NCI-H510A treated with DMSO at 0.1 percent for 48 hours (cell line): ENCODE measurements around the gene PLS1.
"Not testable (repeated sequence)": the region's sequence is repeated elsewhere in the genome, so short reads cannot be mapped to it uniquely, and the experiment has no call there.

ENCODE experiments used
- DNase-seq: peaks from one replicate; lab custom pipeline; 2025; lab: John Stamatoyannopoulos, UW

PLS1 gene, protein sequence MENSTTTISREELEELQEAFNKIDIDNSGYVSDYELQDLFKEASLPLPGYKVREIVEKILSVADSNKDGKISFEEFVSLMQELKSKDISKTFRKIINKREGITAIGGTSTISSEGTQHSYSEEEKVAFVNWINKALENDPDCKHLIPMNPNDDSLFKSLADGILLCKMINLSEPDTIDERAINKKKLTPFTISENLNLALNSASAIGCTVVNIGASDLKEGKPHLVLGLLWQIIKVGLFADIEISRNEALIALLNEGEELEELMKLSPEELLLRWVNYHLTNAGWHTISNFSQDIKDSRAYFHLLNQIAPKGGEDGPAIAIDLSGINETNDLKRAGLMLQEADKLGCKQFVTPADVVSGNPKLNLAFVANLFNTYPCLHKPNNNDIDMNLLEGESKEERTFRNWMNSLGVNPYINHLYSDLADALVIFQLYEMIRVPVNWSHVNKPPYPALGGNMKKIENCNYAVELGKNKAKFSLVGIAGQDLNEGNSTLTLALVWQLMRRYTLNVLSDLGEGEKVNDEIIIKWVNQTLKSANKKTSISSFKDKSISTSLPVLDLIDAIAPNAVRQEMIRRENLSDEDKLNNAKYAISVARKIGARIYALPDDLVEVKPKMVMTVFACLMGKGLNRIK

DNA sequence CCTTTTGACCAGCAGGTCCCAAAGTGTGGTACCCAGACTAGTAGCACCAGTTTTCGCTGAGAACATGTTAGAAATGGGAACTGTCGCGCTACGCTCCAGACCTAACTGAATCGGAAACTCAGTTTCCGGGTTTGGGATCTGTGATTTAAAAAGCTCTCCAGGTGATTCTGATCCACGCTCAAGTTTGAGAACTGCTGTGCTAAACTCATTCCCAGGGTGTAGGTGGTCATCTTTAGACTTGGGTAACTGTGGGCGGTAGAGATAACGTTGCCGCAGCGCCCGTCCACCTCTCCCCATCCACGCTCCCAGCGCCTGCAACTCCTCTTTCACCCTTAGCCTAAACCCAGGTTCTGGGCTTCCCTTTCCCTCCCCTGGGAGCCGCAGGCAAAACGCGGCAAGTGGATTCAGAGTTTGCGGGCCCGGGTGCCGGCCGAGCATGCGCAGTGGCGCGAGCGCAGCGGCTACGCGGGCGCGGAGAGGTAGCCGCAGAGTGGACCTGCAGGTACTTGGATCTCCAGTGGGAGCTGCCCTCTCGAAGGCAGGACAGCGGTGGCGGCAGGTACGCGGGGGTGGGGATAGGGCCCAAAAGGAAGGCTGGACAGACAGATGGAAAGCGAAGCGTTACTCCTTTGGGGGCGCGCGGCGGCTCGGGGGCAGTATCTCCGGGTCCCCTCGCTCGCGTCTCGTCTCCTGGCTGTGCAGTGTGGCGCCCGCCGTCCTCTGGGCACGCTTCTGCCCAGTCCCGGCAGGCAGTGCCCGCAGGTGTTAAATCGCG is at the start of gene PLS1:
PLS1 (plus strand) TSS at position 443 of the 775 bp plus-strand sequence. CDS start 67,845 bp downstream, outside the sequence.
- peak; percentile 73 for DNase-seq

DNA sequence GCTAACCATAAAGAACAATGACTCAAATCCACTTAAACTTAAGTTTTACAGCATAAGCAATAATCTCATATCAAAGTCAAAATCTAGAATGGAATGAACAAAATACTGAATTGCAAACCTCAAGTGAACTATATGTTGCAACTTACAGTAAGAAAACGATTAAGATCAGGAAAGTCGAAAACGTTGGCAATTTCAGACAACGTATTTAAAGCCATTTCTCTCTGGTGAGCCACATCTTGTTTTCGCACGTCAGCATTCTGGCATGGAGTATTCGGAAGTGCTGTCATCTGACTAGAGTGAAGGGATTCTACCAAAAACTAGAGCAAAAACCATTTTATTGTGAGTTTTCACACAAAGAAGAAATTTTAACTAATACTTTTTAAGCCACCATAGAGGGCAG is 46.2 kb upstream of the PLS1 start:
- no peak for DNase-seq

DNA sequence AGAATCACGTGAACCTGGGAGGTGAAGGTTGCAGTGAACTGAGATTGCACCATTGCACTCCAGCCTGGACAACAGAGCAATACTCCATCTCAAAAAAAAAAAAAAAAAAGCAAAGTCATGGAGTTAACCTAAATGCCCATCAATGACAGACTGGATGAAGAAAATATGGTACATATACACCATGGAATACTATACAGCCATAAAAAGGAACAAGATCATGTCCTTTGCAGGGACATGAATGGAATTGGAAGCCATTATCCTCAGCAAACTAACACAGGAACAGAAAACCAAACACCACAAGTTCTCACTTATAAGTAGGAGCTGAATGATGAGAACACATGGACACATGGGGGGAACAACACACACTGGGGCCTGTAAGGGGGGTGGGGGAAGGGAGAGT is 43.6 kb upstream of the PLS1 start:
- not testable (repeated sequence) for DNase-seq

DNA sequence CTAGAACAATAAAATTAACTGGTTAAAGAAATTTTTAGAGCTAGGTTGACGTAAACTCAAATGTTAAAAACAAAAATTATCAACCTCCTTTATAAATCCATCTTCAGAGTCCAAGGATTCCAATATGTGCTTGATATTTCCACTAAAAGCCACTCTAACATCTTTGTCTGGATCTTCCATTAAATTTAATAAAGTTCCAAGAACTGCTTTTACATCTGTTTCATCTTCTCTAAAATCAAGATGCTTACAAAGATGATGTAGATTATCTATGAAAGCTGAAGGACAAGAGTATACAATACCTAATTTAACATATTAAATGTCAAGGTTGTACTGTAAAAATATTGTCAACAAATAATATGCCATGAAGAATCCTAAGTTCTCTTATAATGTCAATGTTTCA is 42.5 kb upstream of the PLS1 start:
- DNase-seq: no peak

DNA sequence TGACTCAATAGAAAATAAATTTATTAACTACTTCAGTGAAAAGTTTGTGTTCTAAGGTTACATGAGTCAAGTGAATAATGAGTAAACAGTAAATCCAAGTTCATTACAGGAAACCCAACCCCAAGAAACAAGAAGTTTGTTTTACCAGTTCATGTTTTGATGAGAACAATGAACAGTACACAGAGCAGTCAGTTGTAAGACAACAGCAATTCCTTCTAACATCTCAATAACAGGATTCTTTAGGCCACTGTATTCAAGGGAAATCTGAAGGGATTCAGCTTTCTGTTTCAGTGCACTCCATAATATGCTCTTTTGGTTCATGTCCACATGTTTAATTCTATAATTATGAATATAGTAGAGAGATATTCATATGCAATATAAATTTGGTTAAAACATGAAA is 36.1 kb upstream of the PLS1 start:
- no peak for DNase-seq

DNA sequence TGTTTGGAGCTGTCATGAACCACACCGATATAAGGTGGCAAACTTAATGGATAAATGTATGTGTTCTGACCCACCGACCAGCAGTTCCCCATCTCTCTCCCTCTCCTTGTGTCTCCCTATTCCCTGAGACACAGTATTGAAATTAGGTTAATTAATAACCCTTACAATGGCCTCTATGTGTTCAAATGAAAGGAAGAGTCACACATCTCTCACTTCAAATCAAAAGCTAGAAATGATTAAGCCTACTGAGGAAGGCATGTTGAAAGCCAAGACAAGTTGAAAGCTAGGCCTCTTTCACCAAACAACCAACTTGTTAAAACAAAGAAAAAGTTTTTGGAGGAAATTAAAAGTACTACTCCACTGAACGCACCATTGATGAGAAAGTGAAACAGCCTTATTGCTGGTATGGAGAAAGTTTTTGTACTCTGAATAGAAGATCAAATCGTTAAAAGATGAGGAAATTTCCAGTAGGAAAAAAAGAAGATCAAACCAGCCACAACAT is 32.6 kb upstream of the PLS1 start:
- DNase-seq: no peak

DNA sequence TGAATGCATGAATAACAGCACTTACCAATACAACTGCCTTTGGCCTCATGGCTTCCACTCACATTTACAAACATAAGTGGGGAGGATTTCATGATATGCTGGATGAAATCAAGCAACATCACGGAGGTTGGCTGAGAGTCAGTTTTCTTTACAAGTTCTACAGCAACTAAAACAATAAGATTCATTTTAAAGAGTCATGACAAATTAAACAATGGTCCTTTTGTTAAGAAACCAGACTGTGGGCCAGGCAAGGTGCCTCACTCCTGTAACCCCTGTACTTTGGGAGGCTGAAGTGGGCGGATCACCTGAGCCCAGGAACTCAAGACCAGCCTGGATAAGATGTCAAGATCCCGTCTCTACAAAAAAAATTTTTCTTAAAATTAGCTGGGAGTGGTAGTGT is 30.1 kb upstream of the PLS1 start:
- DNase-seq: no peak

DNA sequence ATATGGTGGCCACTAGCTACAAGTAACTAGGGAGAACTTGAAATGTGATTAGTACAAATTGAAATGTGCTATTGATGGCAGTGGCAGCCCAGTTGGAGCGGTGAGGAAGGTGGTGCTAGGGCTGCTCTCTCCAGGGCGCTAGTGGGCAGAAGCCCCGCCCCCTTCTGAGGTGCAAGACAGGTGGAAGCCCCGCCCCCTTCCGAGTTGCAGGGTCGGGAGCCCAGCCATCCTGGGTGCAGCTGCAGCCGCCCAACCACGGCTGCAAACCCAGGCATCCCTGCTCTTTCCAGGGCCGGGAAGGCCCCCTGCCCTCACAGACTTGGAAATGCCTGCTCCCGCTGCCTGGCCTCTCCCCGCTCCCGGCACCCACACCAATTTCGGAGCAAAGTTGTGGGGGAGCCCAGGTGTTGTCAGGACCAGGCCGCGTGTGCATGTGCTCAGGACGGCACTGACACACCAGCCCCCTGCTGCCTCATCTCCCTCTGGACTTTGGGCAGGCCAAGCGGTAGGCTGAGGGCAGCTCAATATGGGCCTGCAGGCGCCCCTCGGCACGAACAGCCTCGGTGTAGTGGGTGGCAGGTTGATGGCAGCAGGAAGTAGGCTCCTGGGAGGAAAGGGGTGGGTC is 27.7 kb upstream of the PLS1 start:
- no peak for DNase-seq

DNA sequence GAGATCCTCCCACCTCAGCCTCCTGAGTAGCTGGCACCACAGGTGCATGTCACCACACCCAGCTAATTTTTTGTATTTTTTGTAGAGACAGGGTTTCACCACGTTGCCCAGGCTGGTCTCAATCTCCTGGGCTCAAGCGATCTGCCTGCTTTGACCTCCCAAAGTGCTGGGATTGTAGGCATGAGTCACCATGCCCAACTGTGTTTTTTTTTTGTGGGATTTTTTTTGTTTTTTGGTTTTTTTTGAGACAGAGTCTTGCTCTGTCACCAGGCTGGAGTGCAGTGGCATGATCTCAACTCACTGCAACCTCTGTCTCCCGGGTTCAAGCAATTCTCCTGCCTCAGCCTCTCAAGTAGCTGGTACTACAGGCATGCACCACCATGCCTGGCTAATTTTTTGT is 26.8 kb upstream of the PLS1 start:
- not testable (repeated sequence) for DNase-seq

DNA sequence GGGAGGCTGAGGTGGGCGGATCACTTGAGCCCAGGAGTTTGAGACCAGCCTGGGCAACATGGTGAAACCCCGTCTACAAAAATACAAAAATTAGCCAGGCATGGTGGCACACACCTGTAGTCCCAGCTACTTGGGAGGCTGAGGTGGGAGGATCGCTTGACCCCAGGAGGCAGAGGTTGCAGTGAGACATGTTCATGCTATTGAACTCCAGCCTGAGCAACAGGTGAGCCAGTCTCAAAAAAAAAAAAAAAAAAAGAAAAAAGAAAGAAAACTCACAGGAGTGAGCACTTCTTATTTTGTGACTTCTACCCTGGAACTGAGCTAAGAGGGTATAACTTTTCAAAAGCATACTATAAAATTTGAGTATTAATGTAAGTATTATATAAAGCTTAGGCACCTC is 22.0 kb upstream of the PLS1 start:
- not testable (repeated sequence) for DNase-seq

DNA sequence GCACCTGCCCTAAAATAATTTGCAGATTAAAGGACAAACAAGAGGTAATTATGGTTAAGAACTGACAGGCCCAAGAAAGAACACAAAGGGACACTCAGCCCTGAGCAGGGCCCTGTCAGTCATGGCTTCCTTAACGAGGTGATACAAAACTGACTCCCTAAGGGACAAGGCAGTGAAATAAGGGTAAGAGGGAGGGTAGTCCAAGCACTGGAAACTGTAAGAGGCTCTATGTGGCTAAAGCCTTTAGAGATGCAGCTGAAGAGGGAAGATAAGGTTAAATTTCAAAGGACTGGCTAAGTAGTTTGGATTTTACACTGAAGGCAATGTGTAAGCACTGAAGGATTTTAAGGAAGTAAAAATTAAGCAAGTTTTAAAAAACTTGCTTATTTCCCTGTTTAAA is 21.5 kb upstream of the PLS1 start:
- DNase-seq: no peak

DNA sequence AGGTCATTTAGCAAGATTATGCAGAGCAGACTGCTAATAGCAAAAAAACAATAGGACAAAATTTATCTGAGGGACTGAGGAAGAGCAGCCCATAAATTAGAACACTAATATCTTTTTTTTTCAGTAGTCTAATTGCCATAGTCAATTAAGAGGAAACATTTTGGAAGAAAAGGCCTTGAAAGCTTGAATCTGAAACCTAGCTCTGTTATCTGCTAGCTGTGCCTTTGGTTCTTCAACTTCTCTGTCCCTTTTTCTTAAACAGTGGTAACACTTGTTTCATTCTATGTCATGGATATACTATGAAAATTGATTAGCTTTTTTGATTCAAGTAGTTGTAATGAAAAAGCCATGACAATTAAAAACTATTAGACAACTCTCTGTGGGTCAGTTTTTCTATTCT is 19.4 kb upstream of the PLS1 start:
- DNase-seq: no peak

DNA sequence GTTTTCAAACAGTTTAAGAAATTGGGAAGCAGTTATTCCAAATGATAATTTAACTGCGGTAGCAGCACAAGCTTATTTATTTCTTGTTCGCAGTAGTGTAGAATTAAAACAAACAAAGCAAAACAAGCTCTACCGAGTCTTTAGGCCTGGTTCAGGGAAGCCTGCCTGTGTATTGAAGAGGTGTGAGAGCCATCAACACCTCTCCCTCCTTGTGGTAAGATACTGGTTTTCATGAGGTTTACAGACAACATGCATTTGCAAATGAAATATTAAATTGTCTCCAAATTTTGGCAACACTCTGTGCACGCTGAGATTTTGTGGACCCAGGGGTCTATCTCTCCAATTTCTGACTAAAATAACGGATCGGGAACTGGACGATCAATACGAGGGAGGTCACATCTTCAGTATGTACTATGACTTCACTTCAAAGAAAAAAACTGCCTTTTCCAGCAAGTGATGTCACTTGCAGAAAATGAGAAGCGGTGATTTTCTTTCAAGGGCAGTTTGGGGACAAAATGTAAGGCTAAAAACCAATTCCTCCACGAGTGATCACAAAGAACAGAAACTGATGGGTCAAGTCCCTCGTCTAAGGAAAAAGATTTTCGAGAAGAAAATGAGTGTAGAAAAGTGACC is 18.4 kb upstream of the PLS1 start:
- DNase-seq: no peak

DNA sequence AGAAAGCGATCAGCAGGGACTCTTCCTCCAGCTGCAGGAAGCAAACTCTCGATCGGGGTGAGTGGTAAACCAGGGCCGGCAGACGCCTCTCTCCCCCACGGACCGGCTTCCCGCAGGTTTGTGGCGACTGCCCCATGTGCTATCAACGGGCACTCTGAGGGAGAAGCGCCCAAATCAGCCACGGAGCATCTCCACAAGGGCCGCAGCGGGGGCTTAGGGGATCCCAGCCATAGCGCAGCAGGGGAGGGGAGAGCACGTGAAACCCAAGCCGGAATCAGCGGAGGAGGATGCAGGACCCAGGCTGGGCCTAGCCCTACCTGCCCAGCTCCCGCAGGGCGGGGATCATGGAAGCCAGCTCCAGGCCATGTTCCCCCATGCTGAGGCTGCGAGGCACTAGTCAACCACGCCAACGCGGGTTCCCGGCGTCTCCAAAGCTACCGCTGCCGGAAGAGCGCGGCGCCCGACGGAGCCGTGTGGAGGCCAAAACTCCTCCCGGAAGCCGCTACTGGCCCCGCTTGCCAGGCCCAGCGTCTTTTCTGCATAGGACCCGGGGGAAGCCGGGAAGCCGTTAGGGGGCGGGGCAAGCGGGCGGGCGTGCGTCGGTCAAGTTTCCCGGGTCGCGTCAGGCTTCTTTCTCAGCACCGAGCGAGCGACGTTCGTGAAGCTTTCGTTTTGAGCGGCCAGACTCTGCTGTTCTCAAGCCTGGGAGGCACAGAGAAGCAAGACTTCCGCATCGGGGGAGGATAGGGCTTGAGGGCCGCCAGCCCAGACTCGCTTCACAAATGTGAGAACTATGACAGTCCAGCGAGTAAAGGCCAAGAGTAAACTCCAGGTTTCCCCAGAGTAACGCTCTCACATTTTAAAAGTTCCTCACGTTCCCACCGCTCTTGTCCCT is 17.6 kb upstream of the PLS1 start, which contains the start of gene ATR:
ATR (minus strand) TSS at position 405 of the 895 bp plus-strand sequence; CDS start at position 376, 29 bp downstream.
- peak; percentile 80 for DNase-seq

DNA sequence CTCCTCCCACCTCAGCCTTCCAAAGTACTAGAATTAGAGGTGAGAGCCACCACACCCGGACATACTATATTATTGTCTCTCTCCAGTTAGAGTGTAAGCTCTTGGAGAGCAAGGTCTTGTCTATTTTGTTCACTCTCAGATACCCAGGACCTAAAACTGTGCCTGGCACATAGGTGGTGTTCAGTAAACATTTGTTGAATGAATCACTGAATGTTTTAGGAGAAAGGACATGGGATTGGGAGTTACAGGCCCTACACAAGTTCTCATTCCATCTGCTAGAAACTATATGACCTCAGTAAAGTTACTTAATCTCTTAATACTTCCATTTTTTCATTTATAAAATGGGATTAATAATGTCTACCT is 16.2 kb upstream of the PLS1 start:
- DNase-seq: no peak

DNA sequence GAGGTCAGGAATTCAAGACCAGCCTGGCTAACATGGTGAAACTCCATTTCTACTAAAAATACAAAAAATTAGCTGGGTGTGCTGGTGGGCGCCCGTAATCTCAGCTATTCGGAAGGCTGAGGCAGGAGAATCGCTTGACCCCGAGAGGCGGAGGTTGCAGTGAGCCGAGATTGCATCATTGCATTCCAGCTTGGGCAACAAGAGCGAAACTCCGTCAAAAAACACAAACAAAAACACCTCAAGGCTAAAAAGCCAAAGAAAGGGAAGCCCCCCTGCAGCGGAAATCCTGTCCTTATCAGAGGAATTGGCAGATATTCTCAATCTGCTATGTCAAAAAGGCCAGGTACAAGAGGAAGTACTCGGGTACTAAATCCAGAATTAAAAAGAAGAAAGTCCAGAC is 15.1 kb upstream of the PLS1 start:
- DNase-seq: not testable (repeated sequence)

DNA sequence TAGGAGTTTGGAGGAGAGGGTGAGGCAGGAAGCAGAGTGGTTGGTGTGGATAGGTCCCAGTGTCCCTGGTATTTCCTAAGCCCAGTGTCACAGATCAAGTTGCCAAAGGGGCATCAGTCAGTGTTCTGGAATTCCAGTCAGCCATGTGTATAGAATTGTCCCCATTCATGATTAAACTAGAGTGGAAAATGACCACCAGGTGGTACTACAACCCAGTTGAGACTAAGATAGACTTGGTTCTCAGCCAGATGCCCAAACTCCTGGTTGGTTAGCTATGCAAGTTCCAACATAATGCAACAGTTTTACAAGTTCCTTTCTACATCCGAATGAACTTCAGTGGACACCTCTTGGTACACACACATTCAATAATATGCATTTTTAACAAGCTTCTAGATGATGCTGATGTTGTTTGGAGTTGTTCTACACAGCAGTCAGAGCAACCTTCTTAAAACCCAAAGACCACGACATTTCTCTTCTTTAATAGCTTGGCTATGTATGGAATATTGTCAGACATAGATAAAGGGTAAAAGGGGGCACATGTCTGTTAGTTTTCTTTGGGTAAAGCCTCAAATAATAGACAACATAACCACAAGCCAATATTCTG is 9.3 kb upstream of the PLS1 start:
- peak; percentile 29 for DNase-seq

DNA sequence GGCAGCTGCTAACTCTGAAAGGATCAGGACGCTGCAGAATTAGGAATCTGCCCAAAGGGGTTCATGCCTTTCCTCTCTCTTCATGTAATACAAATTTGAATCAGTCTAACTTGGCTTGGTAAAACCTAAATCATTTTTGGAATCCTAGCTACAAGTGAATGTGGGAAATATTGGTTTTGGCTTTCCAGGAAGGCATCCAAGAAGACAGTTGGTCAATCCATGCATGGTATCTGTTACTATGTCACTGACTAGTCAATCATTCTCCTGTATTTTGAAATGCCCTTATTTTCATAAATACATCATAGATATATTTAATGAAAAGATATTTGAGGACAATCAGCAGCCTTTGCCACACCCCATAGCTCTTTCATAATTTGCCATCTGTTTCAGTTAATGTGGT is 7.5 kb upstream of the PLS1 start:
- DNase-seq: no peak

DNA sequence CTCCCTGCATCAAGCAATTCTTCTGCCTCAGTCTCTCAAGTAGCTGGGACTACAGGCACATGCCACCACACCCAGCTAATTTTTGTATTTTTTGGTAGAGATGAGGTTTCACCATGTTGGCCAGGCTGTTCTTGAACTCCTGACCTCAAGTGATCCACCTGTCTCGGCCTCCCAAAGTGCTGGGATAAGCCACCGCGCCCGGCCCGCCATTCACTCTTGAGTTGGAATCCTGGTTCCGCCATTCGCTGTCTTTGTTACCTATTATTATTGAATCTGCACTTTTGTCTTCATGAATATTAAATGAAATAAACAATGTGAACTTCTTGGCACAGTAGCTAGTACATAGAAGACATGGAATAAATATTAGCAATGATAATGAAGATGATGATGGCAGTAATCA is 3.9 kb upstream of the PLS1 start:
- not testable (repeated sequence) for DNase-seq

DNA sequence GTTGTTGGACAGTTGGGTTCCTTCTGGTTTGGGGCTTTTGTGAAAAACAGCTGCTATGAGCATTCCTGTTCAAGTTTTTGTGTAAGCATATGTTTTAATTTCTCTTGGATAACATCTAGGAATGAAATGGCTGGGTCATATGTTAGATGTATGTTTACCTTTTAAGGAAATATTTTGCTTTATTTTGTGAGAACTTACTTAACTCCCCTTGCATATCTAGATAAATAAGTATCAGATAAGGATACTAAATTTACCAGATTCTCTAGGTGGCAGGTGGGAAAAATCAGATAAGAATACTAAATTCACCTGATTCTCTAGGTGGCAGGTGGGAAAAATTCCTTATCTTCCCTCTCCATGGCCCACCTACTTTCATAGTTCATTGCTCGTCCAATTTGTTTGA is 1.1 kb upstream of the PLS1 start:
- DNase-seq: no peak
